T-cell (primary cell): ENCODE results near the gene SCGB3A2. TPM values are rescaled to one million over a fixed set of nuclear protein-coding genes. Genes with fewer than 3 reads are reported as not detected.
"Not testable (repeated sequence)": the region's sequence is repeated elsewhere in the genome, so short reads cannot be mapped to it uniquely, and the experiment has no call there.

Experiments used
- ATAC-seq, 4 experiments: fragments of 200-7000 bp in 3 of 4; fragments of 150-1000 bp in 1 of 4; cut with Tn5 transposase; replicated peaks in 1 of 4; 1 replicate in 3 of 4; 2 replicates in 1 of 4; pipeline ENCODE4 v1.10.0; 2021; ENCODE audit warnings: moderate library complexity in 3 of 4, mild to moderate bottlenecking in 2 of 4, moderate number of reproducible peaks in 1 of 4
- CTCF ChIA-PET, 2 donors: fragments of 300-600 bp; sonication (Branson Sonifier 250); formaldehyde crosslinking; loops; one replicate each; lab custom pipeline; 2022; ENCODE audit warnings: antibody characterized with exemption in 2 of 2; lab: Charles Lee
- POLR2A ChIA-PET, 2 donors: fragments of 300-600 bp; sonication (Branson Sonifier 250); formaldehyde crosslinking; loops; one replicate each; lab custom pipeline; 2022; ENCODE audit warnings: antibody characterized with exemption in 2 of 2; lab: Charles Lee
- DNase-seq, 35 experiments: peaks; one replicate each; pipeline versions ENCODE4 v3.0.0 to v3.0.0-alpha.2; 2013 to 2023
- H3K27ac ChIP-seq: one replicate; pipeline ENCODE4 v1.5.1; 2013; ENCODE audit warnings: low read length
- H3K27me3 ChIP-seq, 2 experiments: replicated peaks in 1 of 2; 1 replicate in 1 of 2; 2 replicates in 1 of 2; pipeline versions ENCODE4 v1.6.1 to v1.7.0; 2013; ENCODE audit warnings: low read length in 1 of 2, mixed read lengths in 1 of 2; ENCODE audit not compliant: control insufficient read depth in 2 of 2, insufficient read depth in 2 of 2; ENCODE audit errors: extremely low read depth in 1 of 2
- H3K36me3 ChIP-seq, 2 donors: 1 replicate in 1 of 2; 2 replicates in 1 of 2; pipeline versions ENCODE4 v1.6.1 to v1.7.0; 2013; ENCODE audit warnings: low read length in 1 of 2; ENCODE audit not compliant: control insufficient read depth in 2 of 2, insufficient read depth in 1 of 2; ENCODE audit errors: extremely low read depth in 1 of 2
- H3K4me1 ChIP-seq, 2 experiments: 1 replicate in 1 of 2; 2 replicates in 1 of 2; pipeline versions ENCODE4 v1.6.1 to v1.7.0; 2013; ENCODE audit warnings: low read length in 2 of 2, mixed read lengths in 1 of 2; ENCODE audit not compliant: insufficient read depth in 2 of 2, control insufficient read depth in 1 of 2; ENCODE audit errors: extremely low read depth in 1 of 2
- H3K4me3 ChIP-seq, 2 donors: 1 replicate in 1 of 2; 2 replicates in 1 of 2; pipeline versions ENCODE4 v1.5.1 to v1.7.0; 2013; ENCODE audit warnings: mild to moderate bottlenecking in 2 of 2, low read length in 1 of 2, moderate library complexity in 1 of 2; ENCODE audit not compliant: control insufficient read depth in 1 of 2; ENCODE audit errors: extremely low read depth in 1 of 2
- H3K9me3 ChIP-seq: 2 replicates; pipeline ENCODE4 v1.7.0; 2013
- H3K27ac Mint-ChIP-seq, 2 donors: one replicate each; pipeline ENCODE4 v1.8.0; 2020 to 2021; ENCODE audit warnings: mild to moderate bottlenecking in 2 of 2, mixed read lengths in 2 of 2
- H3K27me3 Mint-ChIP-seq, 2 donors: one replicate each; pipeline ENCODE4 v1.8.0; 2021 to 2022; ENCODE audit warnings: mixed read lengths in 2 of 2
- H3K36me3 Mint-ChIP-seq: one replicate; pipeline ENCODE4 v1.8.0; 2021; ENCODE audit warnings: mixed read lengths
- H3K4me1 Mint-ChIP-seq, 3 donors: one replicate each; pipeline ENCODE4 v1.8.0; 2020 to 2022; ENCODE audit warnings: mixed read lengths in 3 of 3, mild to moderate bottlenecking in 1 of 3
- H3K4me3 Mint-ChIP-seq, 3 donors: one replicate each; pipeline ENCODE4 v1.8.0; 2020 to 2022; ENCODE audit warnings: mild to moderate bottlenecking in 3 of 3, mixed read lengths in 3 of 3, moderate library complexity in 3 of 3
- H3K9me3 Mint-ChIP-seq, 3 donors: one replicate each; pipeline ENCODE4 v1.8.0; 2020 to 2022; ENCODE audit warnings: mixed read lengths in 3 of 3
- WGBS: methylation state at CpG from one replicate; pipeline ENCODE4 v1.1.5; 2013; ENCODE audit warnings: missing lambda C conversion rate; ENCODE audit not compliant: insufficient coverage; 5-methylcytosine and 5-hydroxymethylcytosine counted together
- total RNA-seq, 35 experiments: library from RNA in 6 of 35; stranded (reverse) in 6 of 35; fragments of 120-200 nt in 1 of 35; gene quantifications; one replicate each; pipeline versions ENCODE4 v1.2.1 to v1.2.4 and lab custom pipeline; 2013 to 2026

The SCGB3A2 gene
- total RNA-seq, 5 donors from 2014 or later (not counting 1 experiment from before 2014, with no cell fraction given): 0.99 TPM; not detected in 4

GRCh38 chr5:147871980-147872549 is 6.4 kb upstream of the SCGB3A2 start:
- H3K4me1 ChIP-seq, H3K4me3 Mint-ChIP-seq, H3K27me3 Mint-ChIP-seq, H3K27ac ChIP-seq, DNase-seq, H3K27ac Mint-ChIP-seq, ATAC-seq, H3K9me3 ChIP-seq, POLR2A ChIA-PET, H3K9me3 Mint-ChIP-seq, H3K27me3 ChIP-seq, H3K4me1 Mint-ChIP-seq, CTCF ChIA-PET, H3K36me3 ChIP-seq, H3K36me3 Mint-ChIP-seq, H3K4me3 ChIP-seq: not testable (repeated sequence)
- WGBS: 86% methylated on average over 10 of the region's 18 CpGs

GRCh38 chr5:147872744-147873435 is 5.6 kb upstream of the SCGB3A2 start:
- 82% methylated on average over 8 of the region's 16 CpGs for WGBS
- ATAC-seq, H3K27me3 Mint-ChIP-seq, H3K27ac ChIP-seq, H3K4me3 ChIP-seq, CTCF ChIA-PET, H3K27ac Mint-ChIP-seq, H3K4me3 Mint-ChIP-seq, H3K9me3 ChIP-seq, DNase-seq, H3K9me3 Mint-ChIP-seq, H3K4me1 Mint-ChIP-seq, H3K4me1 ChIP-seq, H3K36me3 ChIP-seq, POLR2A ChIA-PET, H3K36me3 Mint-ChIP-seq, H3K27me3 ChIP-seq: not testable (repeated sequence)

GRCh38 chr5:147874118-147874875 is 4.2 kb upstream of the SCGB3A2 start:
- H3K27me3 Mint-ChIP-seq, H3K27me3 ChIP-seq, H3K36me3 ChIP-seq, CTCF ChIA-PET, H3K4me3 Mint-ChIP-seq, POLR2A ChIA-PET, ATAC-seq, H3K4me1 Mint-ChIP-seq, H3K9me3 ChIP-seq, H3K4me3 ChIP-seq, H3K9me3 Mint-ChIP-seq, H3K4me1 ChIP-seq, H3K36me3 Mint-ChIP-seq, DNase-seq, H3K27ac Mint-ChIP-seq, H3K27ac ChIP-seq: not testable (repeated sequence)
- WGBS: 97% methylated on average over 3 of the region's 8 CpGs

GRCh38 chr5:147874910-147875367 is 3.6 kb upstream of the SCGB3A2 start:
- Histone ChIP-seq H3K4me3 (no peak overlapping the region), H3K27ac (no peak overlapping the region), H3K9me3 (no peaks in the 10 kb centered on the region), H3K27me3 (no peaks in the 10 kb centered on the region), H3K4me1 (no peaks in the 10 kb centered on the region), H3K36me3 (no peaks in the 10 kb centered on the region)
- POLR2A ChIA-PET: no interaction called here
- Mint-ChIP-seq H3K27me3 (peaks cover 4 to 5% of the 10 kb centered on the region in 2 donors), H3K27ac (no peak overlapping the region), H3K36me3 (no peaks in the 10 kb centered on the region), H3K4me1 (no peaks in the 10 kb centered on the region), H3K9me3 (no peaks in the 10 kb centered on the region), H3K4me3 (no peak overlapping the region)
- ATAC-seq: no peak
- DNase-seq: no peak
- CTCF ChIA-PET: no interaction called here
- 100% methylated on average over 1 of the region's 3 CpGs for WGBS

GRCh38 chr5:147876141-147876540 is 2.4 kb upstream of the SCGB3A2 start:
- H3K36me3 Mint-ChIP-seq: no peaks in the 10 kb centered on the region
- CTCF ChIA-PET: no interaction called here
- no peaks in the 10 kb centered on the region for H3K9me3 Mint-ChIP-seq
- peaks cover 7 to 14% of the 10 kb centered on the region in 2 donors for H3K27me3 Mint-ChIP-seq
- ATAC-seq: no peak
- POLR2A ChIA-PET: no interaction called here
- H3K4me1 Mint-ChIP-seq: no peaks in the 10 kb centered on the region
- DNase-seq: no peak
- no peak overlapping the region for H3K4me3 Mint-ChIP-seq
- no peaks in the 10 kb centered on the region for H3K9me3 ChIP-seq
- H3K27ac Mint-ChIP-seq: no peak overlapping the region
- H3K4me1 ChIP-seq: no peaks in the 10 kb centered on the region
- H3K27ac ChIP-seq: no peak overlapping the region
- no peak overlapping the region for H3K4me3 ChIP-seq
- H3K36me3 ChIP-seq: no peaks in the 10 kb centered on the region
- no peaks in the 10 kb centered on the region for H3K27me3 ChIP-seq

GRCh38 chr5:147876626-147877025 is 1.9 kb upstream of the SCGB3A2 start:
- no CpG with 5 or more reads among the region's 2 CpGs for whole genome bisulfite sequencing
- Histone ChIP-seq H3K27ac (no peak overlapping the region), H3K4me3 (no peak overlapping the region), H3K9me3 (no peaks in the 10 kb centered on the region), H3K36me3 (no peaks in the 10 kb centered on the region), H3K4me1 (no peaks in the 10 kb centered on the region), H3K27me3 (no peaks in the 10 kb centered on the region)
- Mint-ChIP-seq H3K36me3 (no peaks in the 10 kb centered on the region), H3K27ac (no peak overlapping the region), H3K4me3 (no peak overlapping the region), H3K27me3 (peaks cover 7 to 14% of the 10 kb centered on the region in 2 donors), H3K4me1 (no peaks in the 10 kb centered on the region), H3K9me3 (no peaks in the 10 kb centered on the region)
- DNase-seq (no peak), ATAC-seq (no peak)
- CTCF ChIA-PET: no interaction called here
- POLR2A ChIA-PET: no interaction called here
